EH (cell line): ENCODE data around the gene MAGI2.
A peak's percentile ranks its signal among the peaks of the same experiment; 100 is the strongest.
"Not testable (repeated sequence)": the region's sequence is repeated elsewhere in the genome, so short reads cannot be mapped to it uniquely, and the experiment has no call there.

Experiments
- DNase-seq: peaks from one replicate; pipeline ENCODE4 v3.0.0-alpha.2; 2015; ENCODE audit warnings: low read depth

MAGI2 gene

GRCh38 chr7:79157281-79157680, 296.2 kb downstream of the MAGI2 start:
- no peak for DNase-seq

DNA sequence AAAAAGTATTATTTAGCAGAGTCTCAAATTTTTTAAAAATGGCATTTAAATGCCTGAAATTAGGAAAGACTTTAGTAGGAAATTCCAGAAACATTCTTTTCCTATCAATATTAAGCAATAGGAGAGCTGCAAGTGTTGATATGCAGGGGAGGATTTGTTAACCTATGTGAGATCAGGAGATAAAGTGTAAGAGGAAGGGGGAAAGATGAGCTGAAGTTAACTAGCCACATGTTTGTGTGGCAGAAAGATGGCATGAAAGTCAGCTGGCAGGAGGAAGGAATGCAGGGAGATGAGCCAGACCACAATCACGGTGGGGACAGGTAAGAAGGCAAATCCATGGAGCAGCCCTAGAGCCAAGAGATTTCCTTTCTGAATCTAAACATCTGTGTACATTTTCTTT, 303.6 kb downstream of the MAGI2 start:
- DNase-seq = peak; percentile 3

DNA sequence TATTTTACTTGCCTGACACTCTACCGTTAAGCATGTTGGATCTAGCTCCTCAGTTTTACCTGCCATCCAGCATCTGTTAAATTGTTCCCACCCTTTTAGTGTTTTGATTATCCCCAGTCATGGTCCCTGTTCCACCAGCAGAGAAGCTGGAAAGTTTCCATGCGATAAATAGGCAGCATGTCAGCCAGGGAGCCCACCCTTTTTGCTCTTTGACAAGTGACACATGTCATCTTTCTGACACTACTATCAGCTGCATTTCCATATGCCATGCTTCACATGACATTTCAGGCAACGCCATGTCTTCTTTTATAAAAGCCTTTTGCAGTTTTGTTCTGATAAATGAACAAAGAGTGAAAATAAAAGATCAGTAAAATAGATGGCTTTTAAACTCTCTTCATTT, 310.8 kb downstream of the MAGI2 start:
- DNase-seq = no peak

- no peak for DNase-seq
These were observed 312.2 kb downstream of the MAGI2 start for GRCh38 chr7:79141252-79141651.

- DNase-seq = peak; percentile 89
These were observed 315.5 kb downstream of the MAGI2 start for GRCh38 chr7:79137942-79138341.

DNA sequence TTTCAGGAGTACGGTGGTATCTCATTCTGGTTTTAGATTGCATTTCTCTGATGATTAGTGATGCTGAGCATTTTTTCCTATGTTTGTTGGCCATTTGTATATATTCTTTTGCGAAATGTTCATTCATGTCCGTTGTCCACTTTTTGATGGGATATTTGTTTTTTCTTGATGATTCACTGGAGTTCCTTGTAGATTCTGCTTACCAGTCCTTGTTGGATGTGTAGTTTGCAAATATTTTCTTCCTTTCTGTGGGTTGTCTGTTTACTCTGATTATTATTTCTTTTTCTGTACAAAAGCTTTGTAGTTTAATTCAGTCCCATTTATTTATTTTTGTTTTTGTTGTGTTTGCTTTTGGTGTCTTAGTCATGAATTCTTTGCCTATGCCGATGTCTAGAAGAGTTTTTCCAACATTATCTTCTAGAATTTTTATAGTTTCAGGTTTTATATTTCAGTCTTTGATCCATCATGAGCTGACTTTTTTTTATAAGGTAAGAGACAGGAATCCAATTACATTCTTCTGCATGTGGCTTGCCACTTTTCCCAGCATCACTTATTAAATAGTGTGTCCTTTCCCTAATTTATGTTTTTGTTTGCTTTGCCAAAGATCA, 320.5 kb downstream of the MAGI2 start:
- DNase-seq = peak; percentile 46

DNA sequence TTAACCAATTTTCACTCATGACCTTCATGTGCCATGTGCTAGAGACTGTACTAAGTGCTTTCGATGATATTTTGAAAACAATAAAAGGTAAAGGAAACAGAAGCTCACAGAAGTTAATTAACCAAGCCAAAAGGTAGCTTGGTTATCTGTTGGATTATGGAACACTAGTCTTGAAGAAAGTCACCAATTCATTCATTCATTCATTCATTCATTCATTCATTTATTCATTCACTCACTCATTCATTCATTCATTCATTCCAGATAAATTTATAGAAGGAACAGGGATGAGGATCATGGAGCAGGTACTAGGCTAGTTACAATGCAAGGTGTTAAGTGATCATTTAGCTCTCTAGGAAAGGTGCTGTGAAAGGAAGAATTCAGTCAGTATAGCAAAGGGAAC, 322.8 kb downstream of the MAGI2 start:
- DNase-seq = no peak

DNA sequence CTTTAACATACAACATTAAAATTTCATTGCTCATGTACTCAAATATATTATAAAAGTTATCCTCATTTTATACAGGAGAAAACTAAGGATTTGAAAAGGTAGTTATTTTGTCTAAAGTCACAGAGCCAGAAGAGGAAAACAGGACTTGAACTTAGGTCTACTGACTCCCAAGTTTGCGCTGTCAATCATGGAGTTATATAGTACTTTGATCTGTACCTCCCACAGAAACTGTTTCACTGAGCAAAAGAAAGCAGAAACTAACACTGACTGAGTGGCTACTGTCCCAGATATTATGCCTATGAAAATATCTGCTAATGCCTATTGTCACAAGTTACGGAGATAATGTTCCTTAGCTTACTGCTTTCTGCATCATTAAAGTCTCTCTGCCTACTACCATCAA, 329.1 kb downstream of the MAGI2 start:
- no peak for DNase-seq

- DNase-seq = peak; percentile 23
These were observed 335.3 kb downstream of the MAGI2 start for GRCh38 chr7:79118143-79118542.

GRCh38 chr7:79096361-79096805, 357.1 kb downstream of the MAGI2 start:
- DNase-seq = peak; percentile 79

- DNase-seq = no peak
These were observed 360.0 kb downstream of the MAGI2 start for GRCh38 chr7:79093421-79093820.

DNA sequence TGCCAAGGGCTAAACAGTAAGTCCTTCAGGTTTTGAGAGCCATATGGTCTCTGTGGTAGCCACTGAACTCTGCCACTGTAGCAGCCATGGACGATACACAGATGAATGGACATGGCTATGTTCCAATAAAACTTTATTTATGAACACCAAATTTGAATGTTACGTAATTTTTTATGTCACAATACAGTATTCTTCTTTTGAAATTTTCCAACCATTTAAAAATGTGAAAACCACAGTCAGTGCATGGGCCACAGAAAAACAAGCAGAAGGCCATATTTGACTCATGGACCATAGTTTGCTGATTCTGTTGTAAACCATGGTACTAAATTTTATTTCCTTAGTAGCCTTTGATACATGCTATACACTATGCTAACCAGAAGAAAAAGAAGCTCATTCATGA, 361.8 kb downstream of the MAGI2 start:
- peak; percentile 67 for DNase-seq

GRCh38 chr7:79091011-79091410, 362.5 kb downstream of the MAGI2 start:
- DNase-seq = no peak

- peak; percentile 74 for DNase-seq
These were observed 362.9 kb downstream of the MAGI2 start for GRCh38 chr7:79090543-79090942.

GRCh38 chr7:79084423-79084822, 369.0 kb downstream of the MAGI2 start:
- DNase-seq = peak; percentile 55

DNA sequence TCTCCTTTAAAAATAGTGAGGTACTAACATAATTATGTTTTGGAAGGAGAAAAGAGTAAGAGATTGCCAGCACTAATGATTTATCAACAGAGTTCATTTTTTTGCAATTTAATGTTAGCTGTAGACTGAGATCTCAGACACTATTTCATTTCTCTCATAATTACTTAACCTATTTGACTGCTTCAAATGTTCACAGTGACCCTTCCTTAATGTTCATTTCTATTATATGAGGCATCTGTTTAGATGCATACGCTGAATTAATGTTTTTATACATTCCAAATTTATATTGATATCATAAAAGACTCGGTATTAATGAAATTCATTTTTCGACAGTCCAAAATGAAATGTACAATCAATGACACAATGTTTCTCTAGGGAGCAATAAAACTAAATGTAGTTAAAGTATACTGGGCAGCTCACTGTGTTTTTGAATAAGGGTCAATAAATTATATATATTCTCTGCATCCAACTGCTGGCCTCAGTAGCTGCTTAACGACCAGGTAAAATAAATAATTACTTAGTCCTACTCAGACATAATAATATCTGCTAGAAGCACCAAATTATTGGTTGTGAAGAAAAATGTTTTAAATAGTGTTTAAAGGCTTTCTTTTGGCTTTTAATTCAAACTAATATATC, 373.4 kb downstream of the MAGI2 start:
- DNase-seq = no peak

DNA sequence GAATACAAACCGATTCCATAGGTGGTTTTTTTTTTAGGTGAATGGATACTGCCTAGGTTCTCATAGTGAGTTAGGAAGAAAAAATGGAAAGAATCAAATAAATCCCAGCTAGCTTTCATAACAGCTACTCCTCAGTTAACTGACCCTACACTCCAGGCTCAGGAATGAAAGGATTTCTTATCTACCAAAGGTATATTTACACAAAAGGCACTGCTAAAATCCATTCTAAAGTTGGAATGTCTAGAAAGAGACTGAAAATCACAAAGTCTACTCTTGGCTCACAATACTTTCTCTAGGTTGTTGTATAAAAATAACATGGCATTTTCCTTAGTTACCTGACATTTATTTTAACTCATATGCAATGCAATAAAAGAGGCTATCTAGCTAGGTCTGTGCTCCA, 375.2 kb downstream of the MAGI2 start:
- DNase-seq = no peak

GRCh38 chr7:79071187-79071586, 382.3 kb downstream of the MAGI2 start:
- DNase-seq = not testable (repeated sequence)

DNA sequence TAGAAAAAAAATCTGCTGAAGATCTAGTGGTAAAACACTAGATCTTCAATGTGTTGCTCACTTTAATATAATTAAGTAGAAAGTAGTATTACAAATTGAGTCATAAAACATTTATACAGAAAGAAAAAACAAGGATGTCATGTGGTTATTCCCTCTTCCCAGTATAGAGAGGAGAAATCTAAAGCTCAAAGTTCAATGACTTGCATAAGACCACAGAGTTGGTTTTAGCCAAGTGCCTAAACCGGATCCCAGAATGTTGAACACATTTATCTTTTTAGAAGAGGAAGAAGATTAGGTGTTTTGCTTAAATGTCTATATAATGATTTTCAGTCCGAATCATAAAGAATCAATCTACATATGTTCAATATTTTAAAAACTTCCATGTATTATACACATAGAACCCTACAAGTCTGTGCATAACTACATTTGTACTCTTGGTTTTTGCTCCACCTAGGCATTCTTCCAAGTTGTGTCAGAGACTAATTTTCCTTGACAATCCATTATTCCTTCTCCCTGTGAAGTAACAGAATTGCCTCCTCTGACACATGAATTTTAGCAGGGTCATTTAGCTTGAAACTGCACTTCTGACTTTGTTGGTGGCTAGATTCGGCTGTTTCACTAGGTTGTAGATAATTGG, 389.2 kb downstream of the MAGI2 start:
- DNase-seq = peak; percentile 5

- peak; percentile 6 for DNase-seq
These were observed 390.3 kb downstream of the MAGI2 start for GRCh38 chr7:79063019-79063698.

DNA sequence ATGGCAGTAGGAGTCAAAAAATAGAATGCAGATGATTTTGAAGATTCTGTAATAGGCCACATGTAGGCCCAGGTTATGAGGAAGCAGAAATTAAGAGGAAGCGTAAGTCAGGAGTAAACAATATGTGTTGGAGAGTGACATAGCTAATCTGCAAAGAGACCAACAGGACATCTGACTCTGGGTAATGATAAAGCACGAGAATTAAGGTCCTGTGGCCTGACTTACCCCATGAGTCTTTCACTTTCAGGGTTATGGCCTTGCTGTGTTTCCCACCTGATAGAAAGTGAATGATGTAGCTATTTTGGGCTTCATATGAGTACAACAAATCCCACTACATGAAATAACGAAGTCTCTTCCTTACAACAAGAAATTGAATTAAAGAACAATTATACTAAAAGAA, 393.0 kb downstream of the MAGI2 start:
- DNase-seq = no peak

GRCh38 chr7:79055722-79056415, 397.6 kb downstream of the MAGI2 start:
- DNase-seq = peak; percentile 35
